CD1c-positive myeloid dendritic cell (primary cell): ENCODE data around the gene ZNF330.

Source experiments
- DNase-seq: peaks from one replicate; pipeline ENCODE4 v3.0.0-alpha.2; 2016; ENCODE audit errors: extremely low spot score

Gene ZNF330

DNA sequence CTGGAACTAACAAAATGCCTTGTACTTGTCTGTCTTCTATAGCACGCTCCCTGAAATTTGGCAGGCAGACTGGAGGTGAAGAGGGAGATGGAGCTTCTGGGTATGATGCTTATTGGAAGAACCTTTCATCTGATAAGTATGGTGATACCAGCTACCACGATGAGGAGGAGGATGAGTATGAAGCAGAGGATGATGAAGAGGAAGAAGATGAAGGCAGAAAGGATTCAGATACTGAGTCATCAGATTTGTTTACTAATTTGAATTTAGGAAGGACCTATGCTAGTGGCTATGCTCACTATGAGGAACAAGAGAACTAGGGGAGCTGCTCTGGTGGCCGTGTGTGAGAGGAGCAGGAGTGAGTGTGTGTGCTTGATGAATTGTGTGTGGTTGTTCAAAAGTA lies 13.0 kb downstream of the ZNF330 start:
- no peak for DNase-seq

DNA sequence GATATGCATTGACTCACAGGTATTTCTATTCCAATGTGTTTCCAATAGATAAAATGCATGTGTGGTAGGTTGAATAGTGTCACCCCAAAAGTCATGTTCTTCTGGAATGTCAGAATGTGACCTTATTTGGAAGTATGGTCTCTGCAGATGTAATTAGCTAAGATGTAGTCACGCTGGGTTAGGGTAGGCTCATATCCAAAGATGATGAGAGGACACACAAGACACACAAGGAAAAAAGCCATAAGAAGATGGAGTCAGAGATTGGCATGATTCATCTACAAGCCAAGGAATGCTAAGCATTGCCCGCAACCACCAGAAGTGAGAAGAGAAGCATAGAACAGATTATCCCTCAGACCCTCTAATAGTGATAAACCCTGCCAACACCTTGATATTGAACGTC lies 17.5 kb downstream of the ZNF330 start:
- DNase-seq: no peak

DNA sequence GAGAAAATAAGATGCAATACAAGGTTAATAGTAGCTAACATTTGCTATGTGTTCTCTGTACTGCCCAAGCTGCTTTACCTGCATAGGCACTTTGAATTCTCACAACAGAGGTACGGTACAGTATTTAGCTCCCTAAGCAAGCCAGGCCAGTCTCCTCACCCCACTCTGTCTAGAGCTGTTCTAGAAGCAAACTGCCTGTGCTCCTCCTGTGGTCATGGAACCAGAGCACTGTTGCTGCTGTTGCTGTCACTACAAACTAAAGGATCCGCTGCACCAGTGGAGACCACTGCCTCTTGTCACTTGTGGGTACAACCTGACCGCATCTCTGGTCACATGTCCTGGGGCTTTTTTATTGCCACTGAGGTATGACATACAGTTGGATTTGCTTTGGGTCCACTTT lies 19.6 kb downstream of the ZNF330 start:
- no peak for DNase-seq

DNA sequence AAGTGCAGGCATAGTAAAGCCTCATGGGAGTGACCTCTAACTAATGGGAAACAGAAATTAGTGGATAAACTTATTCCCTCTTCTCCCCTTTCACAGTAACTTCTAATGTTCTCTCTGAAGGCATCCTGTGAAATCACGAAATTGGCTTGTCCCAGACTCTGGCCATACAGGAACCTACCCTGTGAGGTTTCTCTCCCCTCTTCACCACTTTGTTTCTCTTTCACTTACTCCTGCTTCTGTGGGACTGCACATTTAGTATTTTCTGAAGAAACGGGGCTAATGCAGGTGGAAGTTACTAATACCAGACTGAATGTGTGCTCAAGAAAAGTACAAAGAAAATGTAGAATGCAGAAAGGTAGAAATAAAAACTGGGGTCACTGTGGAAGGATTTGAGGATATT lies 20.0 kb downstream of the ZNF330 start:
- DNase-seq: no peak

DNA sequence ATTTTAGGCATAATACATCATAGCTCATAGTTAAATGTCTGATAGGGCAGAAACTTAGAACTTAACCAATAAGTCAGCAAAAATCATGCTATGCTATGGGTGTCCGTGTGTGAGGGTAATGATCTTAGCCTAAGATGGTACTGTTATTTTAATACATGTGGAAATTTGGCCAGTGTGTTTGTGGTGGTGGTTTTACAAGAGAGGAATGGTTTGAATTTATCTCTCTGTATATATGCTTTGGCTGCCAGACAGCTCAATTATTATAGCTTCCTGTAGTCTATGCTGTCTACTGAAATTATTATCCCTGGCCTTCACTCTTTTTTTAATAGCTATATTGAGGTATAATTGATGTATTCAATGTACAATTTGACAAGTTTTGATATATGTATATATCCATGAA lies 21.3 kb downstream of the ZNF330 start:
- DNase-seq: no peak

DNA sequence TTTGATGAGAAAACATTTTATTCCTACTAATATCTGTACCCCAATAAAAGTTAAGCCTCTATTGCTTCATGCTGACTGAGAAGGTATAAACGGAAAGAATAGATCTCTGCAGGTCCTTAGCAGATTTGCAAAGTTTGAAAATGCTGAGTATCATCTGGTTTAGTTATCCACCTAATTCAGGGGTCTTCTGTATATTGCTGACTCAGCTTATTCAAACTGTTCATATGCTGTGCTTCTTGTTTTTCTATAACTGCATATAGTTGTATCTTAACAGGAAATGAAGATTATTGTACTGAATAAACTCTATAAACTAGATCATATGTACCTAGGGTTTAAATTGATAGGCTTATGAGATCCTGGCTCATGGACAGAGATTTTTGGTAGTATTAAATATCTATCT lies 23.7 kb downstream of the ZNF330 start:
- no peak for DNase-seq

DNA sequence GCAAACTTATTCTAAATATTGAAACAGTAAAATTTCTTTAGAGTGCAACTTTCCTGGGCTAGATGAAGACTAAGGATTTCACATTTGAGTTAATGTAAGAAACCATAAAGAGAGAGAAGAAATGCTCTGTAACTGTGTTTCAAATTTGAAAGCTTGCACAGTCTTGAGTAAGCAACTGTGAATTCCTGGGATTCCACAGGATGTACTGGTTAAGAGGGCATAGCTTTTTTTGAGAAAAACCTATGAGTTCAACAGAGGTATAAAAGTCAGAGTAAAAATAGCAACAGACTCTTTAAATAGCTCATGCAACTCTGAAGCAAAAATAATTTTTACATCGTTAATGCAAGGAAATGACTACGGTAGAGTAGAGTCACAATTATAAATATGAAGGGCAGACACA lies 25.5 kb downstream of the ZNF330 start:
- DNase-seq: no peak

DNA sequence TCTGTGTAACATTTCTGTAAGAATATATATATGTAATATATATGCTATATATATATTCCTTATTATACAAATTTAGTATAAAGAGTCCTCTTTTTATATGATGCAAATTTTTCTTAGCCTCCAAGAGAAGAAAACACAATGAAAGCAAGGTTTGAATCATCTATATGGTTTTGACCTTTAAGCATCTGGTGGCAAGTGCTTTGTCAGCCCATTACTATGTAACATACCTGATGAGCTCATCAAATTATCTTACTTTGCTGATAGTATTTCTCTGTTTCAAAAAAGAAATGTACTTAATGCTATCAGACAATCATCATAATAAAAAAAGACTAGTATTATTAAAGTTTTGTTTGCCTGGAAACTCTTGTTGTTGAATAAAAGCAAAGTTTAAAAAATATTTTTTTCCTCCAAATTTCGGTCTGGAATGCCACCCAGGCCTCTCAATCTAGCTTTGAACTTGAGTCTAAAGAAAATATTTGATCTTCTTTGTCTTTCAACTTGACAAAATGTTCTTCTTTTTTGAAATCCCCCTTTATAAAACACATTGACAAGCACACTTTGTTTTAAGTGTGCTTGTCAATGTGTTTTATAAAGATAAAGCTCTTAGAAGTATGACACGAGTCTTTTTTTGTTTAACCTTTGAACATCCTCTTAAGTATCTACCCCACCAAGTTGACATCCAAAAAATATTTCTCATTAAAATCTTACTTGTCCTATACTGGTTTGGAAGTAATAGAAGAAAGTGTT lies 26.2 kb downstream of the ZNF330 start:
- DNase-seq: no peak

DNA sequence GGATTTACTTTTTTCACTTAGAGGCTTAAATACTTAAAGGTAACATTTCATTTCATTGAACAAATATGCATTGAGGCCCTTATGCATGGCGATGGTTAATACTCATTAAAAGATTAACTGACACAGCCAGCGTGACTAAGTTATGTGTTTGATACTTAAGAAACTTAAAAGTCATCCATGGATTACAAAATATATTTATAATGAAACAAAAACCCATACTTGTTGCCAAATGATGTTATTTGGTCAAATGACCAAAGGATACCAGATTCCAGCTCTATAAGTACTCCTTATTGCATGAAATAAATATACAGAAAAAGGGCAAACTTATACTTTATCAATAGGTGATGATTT lies 26.7 kb downstream of the ZNF330 start:
- no peak for DNase-seq

DNA sequence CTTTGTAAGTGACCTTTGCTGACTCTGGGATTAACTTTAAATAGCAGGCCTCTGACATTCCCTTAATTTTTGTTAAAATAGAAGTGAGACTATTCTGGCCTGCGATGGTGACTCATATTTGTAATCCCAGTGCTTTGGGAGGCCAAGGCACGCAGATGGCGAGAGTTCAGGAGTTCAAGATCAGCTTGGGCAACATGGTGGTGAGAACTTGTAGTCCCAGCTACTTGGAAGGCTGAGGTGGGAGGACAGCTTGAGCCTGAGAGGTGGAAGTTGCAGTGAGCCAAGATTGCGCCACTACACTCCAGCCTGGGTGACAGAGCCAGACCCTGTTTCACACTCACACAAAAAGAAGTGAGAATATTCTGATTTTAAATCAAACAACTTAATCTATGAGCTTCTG lies 27.3 kb downstream of the ZNF330 start:
- DNase-seq: peak; percentile 81

DNA sequence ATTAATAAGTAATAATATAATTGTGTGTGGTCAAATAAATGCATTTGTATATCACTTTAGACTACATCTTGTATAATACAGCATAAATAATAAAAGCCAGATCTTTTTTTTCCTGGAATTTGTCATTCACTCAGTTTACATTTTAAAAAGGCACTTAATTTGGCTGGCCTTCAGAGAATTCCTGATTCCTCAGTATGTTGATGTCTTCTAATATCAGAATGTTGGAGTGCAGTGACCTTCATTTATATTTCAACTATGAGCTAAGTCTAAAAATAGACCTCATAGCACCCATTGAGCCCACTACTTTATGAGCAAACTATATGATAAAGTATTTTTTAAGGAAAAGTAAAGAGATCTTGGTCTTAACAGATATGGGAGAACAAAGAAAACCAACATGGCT lies 27.8 kb downstream of the ZNF330 start:
- no peak for DNase-seq

DNA sequence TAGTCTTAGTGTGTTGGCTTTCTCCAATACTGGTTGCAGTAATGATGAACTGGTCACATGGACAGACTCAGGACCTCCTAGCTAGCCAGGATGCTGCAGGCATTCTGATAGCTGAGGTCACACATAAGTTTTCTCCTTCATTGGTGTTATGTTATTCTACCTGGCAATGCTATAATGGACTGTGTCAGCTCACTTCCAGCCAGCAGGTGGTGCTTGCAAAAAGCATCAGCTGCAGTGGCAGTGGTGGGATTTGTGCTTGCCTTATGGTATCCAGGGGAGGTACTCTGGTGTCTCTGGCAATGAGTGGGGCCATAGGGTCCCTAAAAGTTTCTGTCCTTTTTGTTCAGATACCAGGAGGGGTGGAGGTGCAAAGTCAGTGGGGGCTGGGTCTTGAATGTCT lies 33.6 kb downstream of the ZNF330 start:
- DNase-seq: no peak

DNA sequence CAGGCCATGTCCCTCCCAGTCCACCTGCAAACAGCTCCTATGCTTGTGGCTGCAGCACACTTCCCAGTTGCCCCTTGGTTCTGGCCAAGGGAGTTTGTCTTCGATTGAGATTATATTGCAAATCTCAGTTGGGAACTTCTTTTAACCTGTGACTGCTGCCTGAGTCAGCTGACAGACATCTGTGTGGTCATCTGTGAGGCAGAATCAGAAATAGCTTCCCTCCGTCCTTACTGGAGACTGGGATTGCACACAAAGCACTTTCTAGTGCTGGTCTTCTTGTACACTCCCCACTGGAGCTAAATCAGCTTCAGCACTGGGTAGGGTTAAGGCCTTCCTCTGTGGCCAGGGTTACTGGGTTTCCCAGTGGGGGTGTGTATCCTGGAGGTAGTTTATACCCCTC lies 34.3 kb downstream of the ZNF330 start:
- no peak for DNase-seq

DNA sequence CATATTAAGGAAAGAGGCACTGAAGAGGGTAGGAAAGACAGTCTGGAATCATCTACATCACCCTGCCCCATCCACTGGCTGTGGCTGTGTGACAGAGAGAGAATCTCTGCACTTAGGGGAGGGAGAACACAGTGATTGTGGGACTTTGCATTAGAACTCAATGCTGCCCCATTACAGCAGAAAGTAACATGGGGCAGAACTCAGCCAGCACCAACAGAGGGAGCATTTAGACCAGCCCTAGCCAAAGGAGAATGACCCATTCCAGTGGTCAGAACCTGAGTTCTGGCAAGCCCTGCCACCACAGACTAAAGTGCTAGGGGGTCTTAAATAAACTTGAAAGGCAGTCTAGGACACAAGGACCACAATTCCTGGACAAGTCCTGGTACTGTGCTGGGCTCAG lies 37.9 kb downstream of the ZNF330 start:
- DNase-seq: no peak

DNA sequence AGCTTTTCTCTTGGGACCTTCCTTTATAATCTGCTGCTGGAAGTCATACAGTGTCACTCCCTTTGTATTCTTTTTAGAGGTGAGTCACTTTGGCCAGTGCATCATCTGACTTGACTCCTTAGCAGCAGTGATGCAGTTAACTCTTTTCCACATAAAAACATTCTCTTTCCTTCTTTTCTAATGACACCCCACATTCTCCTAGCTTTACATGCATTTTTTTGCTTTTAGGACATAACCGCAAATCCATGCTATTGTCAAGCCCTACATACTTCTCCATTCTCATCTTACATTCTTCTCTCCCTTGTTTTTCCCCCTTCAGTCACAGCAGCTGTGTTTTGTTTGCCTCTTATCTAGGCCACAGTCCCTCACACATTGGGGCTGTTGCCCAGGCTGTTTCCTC lies 55.1 kb downstream of the ZNF330 start:
- DNase-seq: no peak

DNA sequence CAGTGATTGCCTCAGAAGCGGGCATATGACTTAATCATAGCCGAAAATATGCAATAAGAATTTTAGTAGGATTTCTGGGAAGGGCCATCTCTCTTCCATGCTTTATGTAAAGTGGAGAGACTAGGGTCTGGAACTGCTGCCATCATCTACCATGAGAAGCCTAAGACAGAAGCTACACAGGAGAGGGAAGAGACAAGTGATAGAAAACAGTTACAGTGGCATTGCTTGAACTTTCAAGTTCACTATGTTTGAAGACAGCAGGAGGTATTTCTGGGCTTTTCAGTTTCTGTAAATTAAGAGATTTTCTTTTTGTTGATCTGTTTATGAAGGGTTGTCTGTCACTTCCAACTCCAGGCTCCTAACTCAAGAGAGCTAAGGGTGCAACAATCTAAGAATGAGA lies 62.5 kb downstream of the ZNF330 start:
- DNase-seq: no peak

DNA sequence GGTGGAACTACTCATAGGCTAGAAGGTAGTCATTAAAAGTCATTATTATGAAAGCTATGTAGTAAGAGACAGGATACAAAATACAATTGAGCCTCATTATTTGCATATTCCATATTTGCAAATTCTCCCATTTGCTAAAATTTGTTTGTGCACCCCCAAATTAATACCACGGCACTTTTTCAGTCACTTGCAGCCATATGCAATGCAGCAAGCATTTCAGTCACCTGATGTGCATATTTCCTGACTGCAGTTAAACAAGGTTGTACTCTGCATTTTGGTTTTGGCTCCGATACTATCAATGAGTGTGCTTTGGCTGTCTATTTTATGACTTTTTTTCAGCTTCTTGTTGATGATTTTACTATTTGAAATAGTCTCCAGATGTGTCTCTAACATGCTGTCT lies 62.9 kb downstream of the ZNF330 start:
- DNase-seq: no peak
